Gastroesophageal sphincter (tissue), 3 donors: ENCODE data around the gene CES1.
"Not testable (repeated sequence)": the region's sequence is repeated elsewhere in the genome, so short reads cannot be mapped to it uniquely, and the experiment has no call there.

Source experiments
- CTCF ChIP-seq, 4 experiments: fragments of 200-600 bp in 2 of 4; fragments of 450-650 bp in 2 of 4; sonication (generic) in 1 of 4; IDR thresholded peaks; one replicate each; pipeline ENCODE4 v1.5.1; 2017 to 2019; ENCODE audit warnings: antibody characterized with exemption in 4 of 4, mild to moderate bottlenecking in 2 of 4, moderate library complexity in 2 of 4
- EP300 ChIP-seq: sonication (generic); formaldehyde crosslinking; IDR thresholded peaks from one replicate; pipeline ENCODE4 v1.6.1; 2017; ENCODE audit warnings: antibody characterized with exemption, mild to moderate bottlenecking

- not testable (repeated sequence) for TF ChIP-seq CTCF (IDR thresholded peaks at IDR 0.05); EP300
Measured at GRCh38 chr16:55857650-55858049, 24.8 kb upstream of the CES1 start.
